ENCODE data around the gene GALNT13.

- TF ChIP-seq EZH2phosphoT487 (IDR thresholded peaks at IDR 0.05; ENCODE audit: low read depth) = no peak
- no peak for TF ChIP-seq CTCF (IDR thresholded peaks at IDR 0.05; ENCODE audit: low read depth, low read length)
These were observed 298.7 kb downstream of the GALNT13 start for GRCh38 chr2:154170400-154170799.

All from OCI-LY3 (cell line).